ENCODE measurements around the gene GLP2R. TPM values are rescaled to one million over a fixed set of nuclear protein-coding genes. Genes with fewer than 3 reads are reported as not detected.

Gene GLP2R
- total and polyA plus RNA-seq, 11 donors: 0.05 to 0.91 (median 0.15) TPM; not detected in 3

- H3K27me3 ChIP-seq: no peaks in the 10 kb centered on the region
- intact Hi-C loops (cut with DNase I): no loop called here
- TF ChIP-seq CTCF (IDR thresholded peaks at IDR 0.05) (no peak), POLR2A (IDR thresholded peaks at IDR 0.05) (no peak)
- WGBS, 4 donors: 56 to 70% (median 59%) methylated on average over 8 to 11 of the region's 11 CpGs
- no peaks in the 10 kb centered on the region for H3K36me3 ChIP-seq
- peak overlapping the region in 3 of 12 donors; percentile 10 to 73 (median 22) for H3K27ac ChIP-seq
- H3K9me3 ChIP-seq: no peaks in the 10 kb centered on the region
- DNase-seq (peak; percentile 32 to 78 (median 72)), ATAC-seq (peak in 3 of 4 donors; percentile 55 to 88 (median 82))
- H3K4me1 ChIP-seq: peaks cover 0 to 27% (median 11%) of the 10 kb centered on the region in 12 donors
- peak overlapping the region in 1 of 12 donors; percentile 10 for H3K4me3 ChIP-seq
Observed at GRCh38 chr17:9837551-9838471, 12.1 kb downstream of the GLP2R start.

GRCh38 chr17:9839433-9839832, 13.7 kb downstream of the GLP2R start:
- TF ChIP-seq CTCF (IDR thresholded peaks at IDR 0.05) (no peak), POLR2A (IDR thresholded peaks at IDR 0.05) (no peak)
- Histone ChIP-seq H3K36me3 (no peaks in the 10 kb centered on the region), H3K27ac (peak overlapping the region in 1 of 12 donors; percentile 24), H3K9me3 (no peaks in the 10 kb centered on the region), H3K4me1 (peaks cover 0 to 37% (median 14%) of the 10 kb centered on the region in 12 donors), H3K27me3 (no peaks in the 10 kb centered on the region), H3K4me3 (no peak overlapping the region)
- intact Hi-C loops (cut with DNase I): no loop called here
- WGBS, 4 donors: 67 to 74% (median 69%) methylated on average over 4 of the region's 4 CpGs
- DNase-seq: no peak
- ATAC-seq: no peak

- TF ChIP-seq POLR2A (IDR thresholded peaks at IDR 0.05): no peak
- no peak for TF ChIP-seq CTCF (IDR thresholded peaks at IDR 0.05)
- 36 to 53% (median 40%) methylated on average over 11 to 14 of the region's 14 CpGs for WGBS, 4 donors
- intact Hi-C loops (cut with DNase I): no loop called here
- Histone ChIP-seq H3K4me3 (no peak overlapping the region), H3K27ac (peak overlapping the region; percentile 1 to 87 (median 56)), H3K4me1 (peaks cover 0 to 37% (median 14%) of the 10 kb centered on the region in 12 donors), H3K27me3 (no peaks in the 10 kb centered on the region), H3K36me3 (no peaks in the 10 kb centered on the region), H3K9me3 (no peaks in the 10 kb centered on the region)
- peak; percentile 84 to 92 (median 88) for ATAC-seq
- DNase-seq: peak in 3 of 5 donors; percentile 44 to 71 (median 68)
Observed at GRCh38 chr17:9842057-9842758, 16.5 kb downstream of the GLP2R start.

Measured in heart left ventricle (tissue), 16 donors.